DOHH2 (cell line): ENCODE results near the gene CLTC.
A peak's percentile ranks its signal among the peaks of the same experiment; 100 is the strongest.
"Not testable (repeated sequence)": the region's sequence is repeated elsewhere in the genome, so short reads cannot be mapped to it uniquely, and the experiment has no call there.

ENCODE experiments used
- H3F3A ChIP-seq: fragments of 200-600 bp; sonication (generic), shearing (Covaris generic); 2 replicates; pipeline ENCODE4 v1.6.0; 2016; ENCODE audit warnings: antibody characterized with exemption, mild to moderate bottlenecking; ENCODE audit not compliant: control insufficient read depth, insufficient read depth
- H3K27ac ChIP-seq: fragments of 200-600 bp; sonication (generic); 2 replicates; pipeline ENCODE4 v1.5.1; 2014; ENCODE audit warnings: low read depth, mild to moderate bottlenecking, low read length, moderate library complexity
- H3K27me3 ChIP-seq: fragments of 200-600 bp; sonication (generic); 2 replicates; pipeline ENCODE4 v1.6.1; 2014; ENCODE audit warnings: mild to moderate bottlenecking, low read length, mixed read lengths; ENCODE audit not compliant: control insufficient read depth
- H3K36me3 ChIP-seq: fragments of 200-600 bp; sonication (generic); 2 replicates; pipeline ENCODE4 v1.6.1; 2014; ENCODE audit warnings: mild to moderate bottlenecking, low read length, moderate library complexity, mixed read lengths; ENCODE audit not compliant: control insufficient read depth
- H3K4me1 ChIP-seq: fragments of 200-600 bp; sonication (generic); 2 replicates; pipeline ENCODE4 v1.6.1; 2014; ENCODE audit warnings: mild to moderate bottlenecking, low read length, mixed read lengths; ENCODE audit not compliant: control insufficient read depth
- H3K4me2 ChIP-seq: fragments of 200-600 bp; sonication (generic); 2 replicates; pipeline ENCODE4 v1.6.0; 2014; ENCODE audit warnings: mild to moderate bottlenecking, low read length, moderate library complexity
- H3K4me3 ChIP-seq: fragments of 200-600 bp; sonication (generic); 2 replicates; pipeline ENCODE4 v1.5.1; 2014; ENCODE audit warnings: mild to moderate bottlenecking, low read length, mixed read lengths
- H3K79me2 ChIP-seq: fragments of 200-600 bp; sonication (generic); 2 replicates; pipeline ENCODE4 v1.6.1; 2014; ENCODE audit warnings: mild to moderate bottlenecking, low read length, mixed read lengths; ENCODE audit not compliant: control insufficient read depth
- H3K9me2 ChIP-seq: fragments of 200-600 bp; sonication (generic); replicated peaks from 2 replicates; pipeline ENCODE4 v1.6.1; 2014; ENCODE audit warnings: mild to moderate bottlenecking, low read length, mixed read lengths; ENCODE audit not compliant: control insufficient read depth
- H3K9me3 ChIP-seq: fragments of 200-600 bp; sonication (generic); 2 replicates; pipeline ENCODE4 v1.6.1; 2014; ENCODE audit warnings: antibody characterized with exemption, low read length, mixed read lengths; ENCODE audit not compliant: control insufficient read depth, insufficient read depth
- H4K20me1 ChIP-seq: fragments of 200-600 bp; sonication (generic); 2 replicates; pipeline ENCODE4 v1.6.0; 2014; ENCODE audit warnings: low read depth, mild to moderate bottlenecking, antibody characterized with exemption, low read length, moderate library complexity; ENCODE audit not compliant: control insufficient read depth, insufficient read depth
- EZH2phosphoT487 ChIP-seq: fragments of 200-600 bp; sonication (generic); IDR thresholded peaks from 2 replicates; pipeline ENCODE4 v1.6.1; 2017; ENCODE audit warnings: borderline replicate concordance, mild to moderate bottlenecking, antibody characterized with exemption, low read length, moderate library complexity, mixed read lengths
- TF ChIP-seq, protein P1 (sequence below): fragments of 200-600 bp; sonication (generic); IDR thresholded peaks from one replicate; pipeline ENCODE4 v1.5.1; 2014; ENCODE audit warnings: antibody characterized with exemption, mild to moderate bottlenecking, low read depth, low read length; ENCODE audit not compliant: poor library complexity, severe bottlenecking

Gene CLTC

DNA sequence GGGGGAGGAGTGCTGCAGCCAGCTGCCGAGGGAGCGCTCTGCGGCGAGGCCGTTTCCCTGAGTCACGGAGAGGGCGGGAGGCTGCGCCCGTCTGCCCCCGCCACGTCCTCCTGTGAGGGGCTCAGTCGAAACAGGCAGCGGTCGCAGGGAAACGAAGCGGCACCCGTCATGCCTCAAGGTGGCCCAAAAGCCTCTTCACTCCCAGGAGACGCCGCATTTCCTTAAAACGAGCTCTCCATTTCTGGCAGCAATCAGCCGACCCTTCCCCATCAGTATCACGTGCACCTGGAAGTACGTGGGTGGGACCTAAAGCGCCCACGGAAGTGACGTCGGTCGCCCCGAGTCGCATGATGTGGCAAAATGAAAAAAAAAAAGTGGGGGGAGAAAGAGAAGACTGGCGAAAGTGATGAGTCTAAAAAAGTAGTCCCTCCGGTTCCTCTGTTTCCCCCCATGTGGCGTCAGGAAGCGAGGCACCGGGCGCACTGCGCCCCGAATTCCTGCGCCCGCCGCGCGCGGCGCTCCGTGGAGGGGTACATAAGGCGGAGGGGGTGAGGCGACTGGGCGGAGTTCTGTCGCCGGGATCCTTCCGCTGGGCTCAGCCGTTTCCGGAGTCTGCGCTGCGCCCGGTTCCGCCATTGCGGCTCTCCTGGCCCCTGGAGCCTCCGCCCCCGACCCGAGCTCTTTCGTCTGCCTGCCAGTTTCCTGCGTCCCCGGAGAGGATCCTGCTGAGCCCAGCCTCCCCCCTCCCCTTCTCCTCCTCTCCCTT is at the start of gene CLTC:
TSS of gene CLTC (plus strand) at position 598 of the 766 bp plus-strand sequence. CDS start 237 bp downstream, outside the sequence.
- Histone ChIP-seq H3K36me3 (peaks cover 45% of the 10 kb centered on the region), H3K4me1 (peaks cover 46% of the 10 kb centered on the region), H3K27me3 (no peaks in the 10 kb centered on the region), H3K4me3 (peak within 1 kb of the TSS; percentile 97), H3K9me3 (no peaks in the 10 kb centered on the region), H3K4me2 (peak within 1 kb of the TSS; percentile 94), H3K79me2 (peaks cover 74% of the 10 kb centered on the region), H3F3A (peaks cover 23% of the 10 kb centered on the region), H4K20me1 (peaks cover 25% of the 10 kb centered on the region), H3K27ac (peak within 1 kb of the TSS; percentile 87), H3K9me2 (no peaks in the 10 kb centered on the region)
- TF ChIP-seq, protein P1, sequence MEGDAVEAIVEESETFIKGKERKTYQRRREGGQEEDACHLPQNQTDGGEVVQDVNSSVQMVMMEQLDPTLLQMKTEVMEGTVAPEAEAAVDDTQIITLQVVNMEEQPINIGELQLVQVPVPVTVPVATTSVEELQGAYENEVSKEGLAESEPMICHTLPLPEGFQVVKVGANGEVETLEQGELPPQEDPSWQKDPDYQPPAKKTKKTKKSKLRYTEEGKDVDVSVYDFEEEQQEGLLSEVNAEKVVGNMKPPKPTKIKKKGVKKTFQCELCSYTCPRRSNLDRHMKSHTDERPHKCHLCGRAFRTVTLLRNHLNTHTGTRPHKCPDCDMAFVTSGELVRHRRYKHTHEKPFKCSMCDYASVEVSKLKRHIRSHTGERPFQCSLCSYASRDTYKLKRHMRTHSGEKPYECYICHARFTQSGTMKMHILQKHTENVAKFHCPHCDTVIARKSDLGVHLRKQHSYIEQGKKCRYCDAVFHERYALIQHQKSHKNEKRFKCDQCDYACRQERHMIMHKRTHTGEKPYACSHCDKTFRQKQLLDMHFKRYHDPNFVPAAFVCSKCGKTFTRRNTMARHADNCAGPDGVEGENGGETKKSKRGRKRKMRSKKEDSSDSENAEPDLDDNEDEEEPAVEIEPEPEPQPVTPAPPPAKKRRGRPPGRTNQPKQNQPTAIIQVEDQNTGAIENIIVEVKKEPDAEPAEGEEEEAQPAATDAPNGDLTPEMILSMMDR, result no peak
- TF ChIP-seq EZH2phosphoT487, result no peak

DNA sequence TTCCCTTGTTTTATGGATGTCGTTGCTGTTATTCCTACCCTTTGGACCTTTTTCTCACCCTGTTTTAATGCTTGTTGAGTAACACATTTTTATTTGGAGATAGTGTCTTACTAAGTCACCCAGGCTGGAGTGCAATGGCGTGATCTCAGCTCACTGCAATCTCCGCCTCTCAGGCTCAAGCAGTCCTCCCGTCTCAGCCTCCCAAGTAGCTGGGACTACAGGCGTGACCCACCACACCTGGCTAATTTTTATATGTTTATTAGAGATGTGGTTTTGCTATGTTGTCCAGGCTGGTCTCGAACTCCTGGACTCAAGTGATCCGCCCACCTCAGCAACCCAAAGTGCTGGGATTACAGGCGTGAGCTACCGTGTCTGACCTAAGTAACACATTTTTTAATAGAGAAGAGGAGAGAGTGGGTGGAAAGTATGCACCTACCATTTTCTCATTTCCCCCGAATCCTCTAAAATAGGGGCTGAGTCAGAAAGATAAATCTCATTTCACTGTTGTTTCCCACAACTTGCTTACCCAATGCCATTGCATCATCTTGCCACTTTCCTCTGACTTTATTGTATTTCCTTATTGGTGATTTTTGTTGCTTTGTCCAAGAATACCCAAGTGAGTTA is 47.3 kb upstream of the CLTC start:
- no peaks in the 10 kb centered on the region for H3K4me1 ChIP-seq
- H4K20me1 ChIP-seq, result 0 out of 2 replicates have a peak, but pooled peaks cover under 1% of the 10 kb centered on the region
- peaks cover 19% of the 10 kb centered on the region for H3K36me3 ChIP-seq
- no peaks in the 10 kb centered on the region for H3K27me3 ChIP-seq
- H3K9me2 ChIP-seq, result no peaks in the 10 kb centered on the region
- no peaks in the 10 kb centered on the region for H3F3A ChIP-seq
- no peak overlapping the region for H3K4me2 ChIP-seq
- H3K4me3 ChIP-seq, result no peak overlapping the region
- no peak for TF ChIP-seq EZH2phosphoT487
- TF ChIP-seq, protein P1, result no peak
- peaks cover 11% of the 10 kb centered on the region for H3K79me2 ChIP-seq
- no peaks in the 10 kb centered on the region for H3K9me3 ChIP-seq
- no peak overlapping the region for H3K27ac ChIP-seq

DNA sequence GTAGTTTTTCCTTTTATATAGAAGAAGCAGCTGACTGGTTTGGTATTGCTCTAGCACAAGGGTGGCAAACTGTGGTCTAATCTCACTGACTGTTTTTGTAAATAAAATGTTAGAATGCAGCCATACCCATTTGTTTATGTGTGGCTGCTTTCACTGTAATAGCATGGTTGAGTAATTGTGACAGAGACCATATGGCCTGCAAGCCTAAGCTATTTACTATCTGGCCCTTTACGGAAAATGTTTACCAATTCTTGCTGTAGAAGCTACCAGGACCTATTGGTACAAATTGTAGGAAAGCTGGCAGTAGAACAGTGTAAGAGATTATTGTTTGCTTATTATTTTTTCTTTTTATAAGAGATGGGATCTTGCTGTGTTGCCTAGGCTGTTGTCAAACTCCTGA is 35.5 kb upstream of the CLTC start:
- H3K36me3 ChIP-seq, H3K27ac ChIP-seq, H3K79me2 ChIP-seq, H4K20me1 ChIP-seq, H3K4me2 ChIP-seq, H3F3A ChIP-seq, H3K4me1 ChIP-seq, H3K4me3 ChIP-seq, H3K9me3 ChIP-seq, H3K27me3 ChIP-seq, H3K9me2 ChIP-seq: not testable (repeated sequence)

DNA sequence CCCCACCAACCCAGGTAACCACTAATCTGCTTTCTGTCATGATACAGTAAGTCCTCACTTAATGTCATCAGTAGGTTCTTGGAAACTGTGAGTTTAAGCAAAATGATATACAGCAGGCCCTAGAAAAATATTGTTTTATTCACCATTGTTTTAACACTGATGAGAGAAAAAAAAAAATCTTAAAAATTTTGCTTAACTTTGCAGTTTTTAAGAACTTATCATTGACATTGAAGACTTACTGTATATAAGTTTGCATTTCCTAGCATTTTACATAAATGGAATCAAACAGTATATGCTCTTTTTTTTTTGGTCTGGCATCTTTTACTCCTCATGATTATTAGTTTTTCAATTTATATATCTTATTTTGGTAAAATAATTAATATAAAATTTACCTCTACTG is 19.5 kb upstream of the CLTC start:
- Histone ChIP-seq H3K36me3 (peaks cover 41% of the 10 kb centered on the region), H3F3A (no peaks in the 10 kb centered on the region)
- TF ChIP-seq, protein P1, result no peak
- no peak for TF ChIP-seq EZH2phosphoT487

More for the DNA sequence above, 19.5 kb upstream of the CLTC start:
- no peaks in the 10 kb centered on the region for H3K9me2 ChIP-seq
- H3K9me3 ChIP-seq, result no peaks in the 10 kb centered on the region
- no peaks in the 10 kb centered on the region for H3K27me3 ChIP-seq
- H3K4me2 ChIP-seq, result no peak overlapping the region
- H4K20me1 ChIP-seq, result no peaks in the 10 kb centered on the region
- H3K79me2 ChIP-seq, result no peaks in the 10 kb centered on the region
- no peak overlapping the region for H3K4me3 ChIP-seq
- no peak overlapping the region for H3K27ac ChIP-seq
- no peaks in the 10 kb centered on the region for H3K4me1 ChIP-seq
